Stimulated activated memory B cell treated with anti-CD40 and anti-IgM and Interleukin-4, amounts not matched to agents 10 μg/mL and 1 μg/mL and 100 μg/mL, for 72 hours (primary cell): ENCODE measurements around the gene FAM171A1.

Source experiments
- ATAC-seq: fragments of 150-1000 bp; cut with Tn5 transposase; 2 replicates; pipeline ENCODE4 v1.10.0; 2021
- H3K27ac Mint-ChIP-seq: one replicate; pipeline ENCODE4 v1.8.0; 2022; ENCODE audit warnings: mild to moderate bottlenecking, mixed read lengths
- H3K27me3 Mint-ChIP-seq: one replicate; pipeline ENCODE4 v1.8.0; 2022; ENCODE audit warnings: mixed read lengths
- H3K36me3 Mint-ChIP-seq: one replicate; pipeline ENCODE4 v1.8.0; 2022; ENCODE audit warnings: mixed read lengths
- H3K4me1 Mint-ChIP-seq: one replicate; pipeline ENCODE4 v1.8.0; 2022; ENCODE audit warnings: mixed read lengths
- H3K4me3 Mint-ChIP-seq: one replicate; pipeline ENCODE4 v1.8.0; 2022; ENCODE audit warnings: mild to moderate bottlenecking, moderate library complexity, mixed read lengths
- H3K9me3 Mint-ChIP-seq: one replicate; pipeline ENCODE4 v1.8.0; 2022; ENCODE audit warnings: mixed read lengths

The FAM171A1 gene

DNA sequence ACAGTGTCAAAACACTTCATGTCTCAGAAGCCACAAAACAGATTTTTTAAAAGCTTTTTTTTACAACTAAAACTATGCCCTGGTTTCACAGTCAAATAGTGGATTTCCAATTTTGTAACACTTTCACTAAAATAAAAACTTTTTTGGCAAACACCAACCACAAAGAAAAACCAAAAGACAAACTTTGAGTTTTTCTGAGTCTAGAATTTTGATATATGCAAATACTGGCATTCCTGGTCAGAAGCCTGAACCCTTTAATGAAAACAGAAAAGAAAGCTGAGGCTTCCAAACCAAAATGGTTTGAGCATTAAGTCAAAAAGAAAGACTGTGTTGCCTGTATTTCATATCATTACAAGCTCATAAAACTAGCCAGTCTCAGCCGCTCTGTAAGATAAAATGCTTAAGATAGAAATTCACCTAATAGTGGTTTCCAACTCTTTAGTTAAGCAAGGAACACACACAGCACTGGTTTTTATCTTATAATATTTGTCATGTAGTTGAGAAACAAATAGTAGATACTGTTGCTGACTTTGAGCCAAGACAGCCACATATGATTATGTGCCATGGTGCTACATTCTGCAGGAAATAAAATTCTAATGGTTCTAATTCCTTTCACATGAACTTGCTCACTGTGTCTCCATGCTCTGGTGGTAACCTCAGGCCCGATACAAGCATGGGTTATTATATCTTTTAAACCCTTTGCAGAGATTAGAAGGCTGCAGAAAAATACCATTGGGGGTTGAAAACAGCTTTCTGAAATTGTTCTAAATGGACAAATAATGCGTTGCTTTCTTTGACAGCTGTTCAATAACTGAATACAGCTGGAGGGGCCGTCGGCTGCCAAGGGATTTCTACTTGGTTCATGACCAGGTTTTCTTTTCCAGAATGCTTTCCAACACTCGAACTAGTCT lies 49.4 kb downstream of the FAM171A1 start:
- ATAC-seq, result no peak
- H3K27ac Mint-ChIP-seq, result no peak overlapping the region

GRCh38 chr10:15320522-15321203 lies 50.4 kb downstream of the FAM171A1 start:
- Mint-ChIP-seq H3K4me1 (no peaks in the 10 kb centered on the region), H3K36me3 (no peaks in the 10 kb centered on the region), H3K4me3 (no peak overlapping the region), H3K9me3 (peaks cover 2% of the 10 kb centered on the region), H3K27ac (no peak overlapping the region), H3K27me3 (peaks cover 16% of the 10 kb centered on the region)
- ATAC-seq, result no peak

More for the DNA sequence above, 49.4 kb downstream of the FAM171A1 start:
- Mint-ChIP-seq H3K27me3 (peaks cover 7% of the 10 kb centered on the region), H3K4me3 (no peak overlapping the region), H3K4me1 (no peaks in the 10 kb centered on the region), H3K9me3 (peaks cover 2% of the 10 kb centered on the region), H3K36me3 (no peaks in the 10 kb centered on the region)

DNA sequence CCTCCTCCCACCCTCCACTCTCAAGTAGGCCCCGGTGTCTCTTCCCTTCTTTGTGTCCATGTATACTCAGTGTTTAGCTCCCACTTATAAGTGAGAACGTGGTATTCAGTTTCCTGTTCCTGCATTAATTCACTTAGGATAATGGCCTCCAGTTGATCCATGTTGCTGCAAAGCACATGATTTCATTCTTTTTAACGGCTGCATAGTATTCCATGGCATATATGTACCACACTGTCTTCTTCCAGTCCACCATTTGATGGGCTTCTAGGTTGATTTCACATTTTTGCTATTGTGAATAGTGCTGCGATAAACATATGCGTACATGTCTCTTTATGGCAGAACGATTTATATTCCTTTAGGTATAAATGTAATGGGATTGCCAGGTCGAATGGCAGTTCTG lies 51.0 kb downstream of the FAM171A1 start:
- Mint-ChIP-seq H3K36me3 (no peaks in the 10 kb centered on the region), H3K27ac (no peak overlapping the region), H3K9me3 (peaks cover 2% of the 10 kb centered on the region), H3K4me3 (no peak overlapping the region), H3K4me1 (no peaks in the 10 kb centered on the region), H3K27me3 (peaks cover 21% of the 10 kb centered on the region)
- ATAC-seq, result no peak

GRCh38 chr10:15316871-15317464 lies 54.1 kb downstream of the FAM171A1 start:
- H3K4me3 Mint-ChIP-seq, result no peak overlapping the region
- H3K27me3 Mint-ChIP-seq, result peaks cover 21% of the 10 kb centered on the region
- ATAC-seq, result no peak
- peaks cover 2% of the 10 kb centered on the region for H3K9me3 Mint-ChIP-seq
- no peaks in the 10 kb centered on the region for H3K4me1 Mint-ChIP-seq
- no peak overlapping the region for H3K27ac Mint-ChIP-seq
- no peaks in the 10 kb centered on the region for H3K36me3 Mint-ChIP-seq

- no peaks in the 10 kb centered on the region for H3K4me1 Mint-ChIP-seq
- H3K36me3 Mint-ChIP-seq, result no peaks in the 10 kb centered on the region
- peaks cover 21% of the 10 kb centered on the region for H3K27me3 Mint-ChIP-seq
- no peak for ATAC-seq
- no peak overlapping the region for H3K27ac Mint-ChIP-seq
- no peak overlapping the region for H3K4me3 Mint-ChIP-seq
- peaks cover 2% of the 10 kb centered on the region for H3K9me3 Mint-ChIP-seq
Observed at GRCh38 chr10:15316145-15316544, 54.9 kb downstream of the FAM171A1 start.

DNA sequence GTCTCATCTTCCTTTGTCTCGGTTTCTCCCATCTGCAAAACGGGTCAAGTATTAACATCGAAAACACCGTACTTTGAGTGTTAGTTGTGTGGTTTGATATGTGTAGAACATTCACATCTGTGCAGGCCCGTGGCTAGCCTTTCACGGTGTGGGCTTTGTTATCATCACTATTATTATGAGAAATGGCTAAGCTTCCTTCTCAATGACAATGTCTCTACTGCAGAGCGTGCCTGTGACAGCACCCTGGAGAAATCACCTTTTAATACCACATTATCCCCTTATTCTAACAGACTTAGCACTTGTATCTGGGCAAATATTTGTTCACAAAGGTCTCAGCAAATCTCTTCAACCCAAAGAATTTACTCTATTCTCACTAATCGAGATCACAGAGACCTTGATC lies 55.8 kb downstream of the FAM171A1 start:
- H3K9me3 Mint-ChIP-seq, result peaks cover 2% of the 10 kb centered on the region
- H3K27me3 Mint-ChIP-seq, result peaks cover 21% of the 10 kb centered on the region
- no peak overlapping the region for H3K27ac Mint-ChIP-seq
- ATAC-seq, result no peak
- no peaks in the 10 kb centered on the region for H3K4me1 Mint-ChIP-seq
- H3K4me3 Mint-ChIP-seq, result no peak overlapping the region
- H3K36me3 Mint-ChIP-seq, result no peaks in the 10 kb centered on the region

GRCh38 chr10:15314482-15315045 lies 56.5 kb downstream of the FAM171A1 start:
- Mint-ChIP-seq H3K9me3 (no peaks in the 10 kb centered on the region), H3K4me1 (no peaks in the 10 kb centered on the region), H3K36me3 (no peaks in the 10 kb centered on the region), H3K27ac (no peak overlapping the region), H3K4me3 (no peak overlapping the region), H3K27me3 (peaks cover 21% of the 10 kb centered on the region)
- ATAC-seq, result no peak

DNA sequence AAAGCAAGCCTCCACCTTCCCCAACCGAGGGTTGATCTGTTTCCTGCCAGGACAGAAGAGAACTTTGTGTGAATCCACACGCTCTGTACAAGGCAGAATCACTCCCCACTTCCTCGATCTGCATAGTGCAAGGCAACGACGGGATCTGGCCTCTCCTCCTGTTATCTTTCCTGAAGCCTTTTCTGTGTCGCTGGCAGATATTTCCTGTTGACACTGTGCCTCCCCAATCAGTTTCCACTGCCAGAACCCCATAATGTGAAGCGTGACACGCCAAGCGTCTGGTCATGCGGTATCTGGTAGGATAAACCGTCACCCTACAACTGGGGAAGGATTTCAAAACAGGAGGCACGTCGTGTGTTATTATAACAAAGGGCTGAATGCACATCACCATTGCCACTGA lies 57.2 kb downstream of the FAM171A1 start:
- Mint-ChIP-seq H3K27ac (no peak overlapping the region), H3K4me1 (no peaks in the 10 kb centered on the region), H3K27me3 (peaks cover 21% of the 10 kb centered on the region)

GRCh38 chr10:15313047-15313446 lies 58.0 kb downstream of the FAM171A1 start:
- H3K27ac Mint-ChIP-seq, result no peak overlapping the region
- H3K4me1 Mint-ChIP-seq, result no peaks in the 10 kb centered on the region
- H3K9me3 Mint-ChIP-seq, result no peaks in the 10 kb centered on the region
- no peak overlapping the region for H3K4me3 Mint-ChIP-seq
- peaks cover 21% of the 10 kb centered on the region for H3K27me3 Mint-ChIP-seq
- no peaks in the 10 kb centered on the region for H3K36me3 Mint-ChIP-seq
- no peak for ATAC-seq

More for the DNA sequence above, 57.2 kb downstream of the FAM171A1 start:
- Mint-ChIP-seq H3K4me3 (no peak overlapping the region), H3K9me3 (no peaks in the 10 kb centered on the region), H3K36me3 (no peaks in the 10 kb centered on the region)
- no peak for ATAC-seq

DNA sequence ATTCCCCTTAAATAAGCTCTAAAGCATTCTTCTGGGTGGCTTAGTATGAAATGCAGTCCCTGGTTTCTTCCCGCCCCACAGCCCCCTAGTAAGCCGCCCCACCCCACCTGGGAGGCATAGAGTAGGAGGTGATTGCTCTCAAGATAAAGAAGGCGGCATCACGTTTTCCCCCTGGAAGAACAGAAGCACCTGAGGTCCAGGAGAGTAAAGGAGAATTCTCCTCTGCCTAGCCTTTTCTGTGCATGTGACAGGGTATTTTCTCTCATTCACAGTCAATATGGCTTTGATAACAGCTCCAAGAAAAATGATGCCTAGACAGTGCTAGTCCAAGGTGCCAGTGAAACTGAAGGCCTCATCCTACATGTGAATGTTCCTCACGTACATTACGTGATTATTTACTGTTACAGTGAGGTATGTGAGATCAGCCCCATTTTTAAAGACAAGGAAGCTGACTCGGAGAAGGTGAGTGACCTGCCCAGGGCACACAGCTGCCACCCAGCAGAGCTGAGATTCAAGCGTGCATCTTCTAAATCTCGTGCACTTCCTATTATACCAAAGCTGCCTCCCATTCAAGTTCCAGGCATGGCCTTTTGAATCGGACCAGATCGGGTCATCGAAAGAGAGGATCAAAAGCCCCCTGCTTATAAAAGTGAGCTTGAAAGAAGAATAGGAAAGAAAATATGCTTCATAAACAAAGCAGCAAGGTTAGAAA lies 59.4 kb downstream of the FAM171A1 start:
- H3K27me3 Mint-ChIP-seq, result peaks cover 14% of the 10 kb centered on the region
- no peaks in the 10 kb centered on the region for H3K9me3 Mint-ChIP-seq
- H3K4me1 Mint-ChIP-seq, result no peaks in the 10 kb centered on the region
- H3K36me3 Mint-ChIP-seq, result no peaks in the 10 kb centered on the region
- no peak overlapping the region for H3K4me3 Mint-ChIP-seq
- ATAC-seq, result no peak
- no peak overlapping the region for H3K27ac Mint-ChIP-seq

GRCh38 chr10:15310776-15311568 lies 60.1 kb downstream of the FAM171A1 start:
- ATAC-seq, result no peak
- Mint-ChIP-seq H3K9me3 (no peaks in the 10 kb centered on the region), H3K27ac (no peak overlapping the region), H3K27me3 (peaks cover 8% of the 10 kb centered on the region), H3K36me3 (no peaks in the 10 kb centered on the region), H3K4me1 (no peaks in the 10 kb centered on the region), H3K4me3 (no peak overlapping the region)

GRCh38 chr10:15309221-15309620 lies 61.9 kb downstream of the FAM171A1 start:
- Mint-ChIP-seq H3K4me1 (no peaks in the 10 kb centered on the region), H3K9me3 (no peaks in the 10 kb centered on the region)

DNA sequence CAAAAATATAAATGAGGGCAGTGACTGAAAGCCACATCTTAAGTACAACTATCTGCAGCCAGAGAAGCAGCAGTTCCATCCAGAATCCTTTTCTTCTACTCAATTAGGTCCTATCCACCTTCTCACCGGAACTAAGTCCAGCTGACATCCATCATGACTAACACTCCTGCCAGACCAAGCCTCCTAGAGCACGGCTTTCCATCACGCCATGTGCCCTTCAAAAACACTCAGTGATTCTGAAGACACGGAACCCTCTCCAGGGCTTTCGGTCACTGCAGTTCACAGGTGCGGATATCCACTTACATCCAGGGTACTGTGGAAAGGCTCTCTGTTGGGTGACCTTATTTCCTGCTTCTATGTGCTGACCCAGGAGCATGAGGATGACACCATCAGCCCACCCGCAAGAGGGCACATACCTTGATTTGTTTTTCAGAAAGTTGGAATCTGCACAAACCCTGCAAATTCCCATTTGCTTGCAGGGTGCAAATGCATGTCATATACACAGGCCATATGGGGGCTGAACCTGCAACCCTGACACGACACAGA lies 64.3 kb downstream of the FAM171A1 start:
- Mint-ChIP-seq H3K36me3 (no peaks in the 10 kb centered on the region), H3K4me3 (no peak overlapping the region), H3K4me1 (no peaks in the 10 kb centered on the region), H3K9me3 (no peaks in the 10 kb centered on the region), H3K27ac (no peak overlapping the region), H3K27me3 (peaks cover 22% of the 10 kb centered on the region)
- no peak for ATAC-seq

More at GRCh38 chr10:15309221-15309620, 61.9 kb downstream of the FAM171A1 start:
- Mint-ChIP-seq H3K27me3 (peaks cover 13% of the 10 kb centered on the region), H3K4me3 (no peak overlapping the region), H3K27ac (no peak overlapping the region), H3K36me3 (no peaks in the 10 kb centered on the region)
- ATAC-seq, result no peak

DNA sequence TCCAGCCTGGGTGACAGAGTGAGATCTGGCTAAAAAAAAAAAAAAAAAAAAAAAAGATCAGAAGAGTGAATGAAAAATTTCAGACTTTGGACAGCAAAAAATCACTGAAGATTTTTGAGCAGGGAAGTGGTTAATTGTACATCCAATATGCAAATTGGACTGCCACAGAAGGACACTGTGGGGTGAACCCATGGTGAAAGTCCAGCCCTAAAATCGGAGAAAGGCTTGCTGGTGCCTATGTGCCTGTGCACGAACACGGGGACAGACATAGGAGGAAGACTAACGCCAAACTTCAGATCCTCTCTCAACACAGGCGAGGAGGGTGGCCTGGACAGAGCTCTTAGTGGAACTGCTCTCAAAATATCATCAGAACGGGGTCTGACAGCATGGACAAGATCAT lies 65.5 kb downstream of the FAM171A1 start:
- Mint-ChIP-seq H3K27me3 (peaks cover 22% of the 10 kb centered on the region), H3K27ac (no peak overlapping the region), H3K4me1 (no peaks in the 10 kb centered on the region), H3K36me3 (no peaks in the 10 kb centered on the region), H3K4me3 (no peak overlapping the region), H3K9me3 (no peaks in the 10 kb centered on the region)
- no peak for ATAC-seq
